Activated CD8-positive, alpha-beta memory T cell treated with anti-CD3 and anti-CD28 coated beads, Interleukin-2, amount 50 U/mL, for 24 hours (primary cell): ENCODE measurements around the gene FCN3.

Experiments used
- DNase-seq: peaks from one replicate; pipeline ENCODE4 v3.0.0-alpha.2; 2020; ENCODE audit errors: extremely low read depth

Gene FCN3

GRCh38 chr1:27380224-27380623, 5.6 kb upstream of the FCN3 start:
- DNase-seq = no peak

- DNase-seq = no peak
These were observed 5.0 kb upstream of the FCN3 start for GRCh38 chr1:27379564-27380122.

GRCh38 chr1:27377760-27378495, 3.3 kb upstream of the FCN3 start:
- no peak for DNase-seq

- DNase-seq = no peak
These were observed 1.6 kb downstream of the FCN3 start for GRCh38 chr1:27372808-27373690.

GRCh38 chr1:27372022-27372807, 2.4 kb downstream of the FCN3 start:
- no peak for DNase-seq

GRCh38 chr1:27368869-27369582, 5.6 kb downstream of the FCN3 start:
- DNase-seq = no peak

GRCh38 chr1:27367160-27367650, 7.4 kb downstream of the FCN3 start:
- no peak for DNase-seq

- no peak for DNase-seq
These were observed 8.0 kb downstream of the FCN3 start, which contains the start of gene MAP3K6 for GRCh38 chr1:27366411-27367159. Gene MAP3K6, minus strand, starts transcription at chr1:27366961. Its CDS starts 364 bp downstream, at chr1:27366597.

GRCh38 chr1:27366113-27366410, 8.6 kb downstream of the FCN3 start:
- peak; percentile 63 for DNase-seq

- DNase-seq = peak; percentile 58
These were observed 9.1 kb downstream of the FCN3 start for GRCh38 chr1:27365372-27366112.

- no peak for DNase-seq
These were observed 9.8 kb downstream of the FCN3 start for GRCh38 chr1:27364696-27365371.

GRCh38 chr1:27363766-27364695, 10.6 kb downstream of the FCN3 start:
- no peak for DNase-seq

GRCh38 chr1:27361553-27361952, 13.1 kb downstream of the FCN3 start:
- DNase-seq = no peak

GRCh38 chr1:27361044-27361402, 13.6 kb downstream of the FCN3 start:
- no peak for DNase-seq

- DNase-seq = no peak
These were observed 14.2 kb downstream of the FCN3 start for GRCh38 chr1:27360159-27361043.

- DNase-seq = no peak
These were observed 14.8 kb downstream of the FCN3 start for GRCh38 chr1:27359822-27360158.

GRCh38 chr1:27358928-27359313, 15.7 kb downstream of the FCN3 start:
- DNase-seq = no peak
